ENCODE results near the gene CLDN15.
"Not testable (repeated sequence)": the region's sequence is repeated elsewhere in the genome, so short reads cannot be mapped to it uniquely, and the experiment has no call there.

DNA sequence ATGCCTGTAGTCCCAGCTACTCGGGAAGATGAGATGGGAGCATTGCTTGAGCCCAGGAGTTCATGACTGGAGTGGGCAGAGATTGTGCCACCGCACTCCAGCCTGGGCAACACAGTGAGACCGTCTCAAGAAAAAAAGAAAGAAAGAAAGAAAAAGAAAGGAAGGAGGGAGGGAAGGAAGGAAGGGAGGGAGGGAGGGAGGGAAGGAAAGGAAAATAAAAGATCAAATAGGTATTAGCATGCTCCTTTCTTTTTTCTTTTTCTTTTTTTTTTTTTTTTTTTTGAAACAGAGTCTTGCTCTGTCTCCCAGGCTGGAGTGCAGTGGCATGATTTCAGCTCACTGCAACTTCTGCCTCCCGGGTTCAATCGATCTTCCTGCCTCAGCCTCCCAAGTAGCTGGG lies 15.6 kb upstream of the CLDN15 start:
- TF ChIP-seq, protein P1, sequence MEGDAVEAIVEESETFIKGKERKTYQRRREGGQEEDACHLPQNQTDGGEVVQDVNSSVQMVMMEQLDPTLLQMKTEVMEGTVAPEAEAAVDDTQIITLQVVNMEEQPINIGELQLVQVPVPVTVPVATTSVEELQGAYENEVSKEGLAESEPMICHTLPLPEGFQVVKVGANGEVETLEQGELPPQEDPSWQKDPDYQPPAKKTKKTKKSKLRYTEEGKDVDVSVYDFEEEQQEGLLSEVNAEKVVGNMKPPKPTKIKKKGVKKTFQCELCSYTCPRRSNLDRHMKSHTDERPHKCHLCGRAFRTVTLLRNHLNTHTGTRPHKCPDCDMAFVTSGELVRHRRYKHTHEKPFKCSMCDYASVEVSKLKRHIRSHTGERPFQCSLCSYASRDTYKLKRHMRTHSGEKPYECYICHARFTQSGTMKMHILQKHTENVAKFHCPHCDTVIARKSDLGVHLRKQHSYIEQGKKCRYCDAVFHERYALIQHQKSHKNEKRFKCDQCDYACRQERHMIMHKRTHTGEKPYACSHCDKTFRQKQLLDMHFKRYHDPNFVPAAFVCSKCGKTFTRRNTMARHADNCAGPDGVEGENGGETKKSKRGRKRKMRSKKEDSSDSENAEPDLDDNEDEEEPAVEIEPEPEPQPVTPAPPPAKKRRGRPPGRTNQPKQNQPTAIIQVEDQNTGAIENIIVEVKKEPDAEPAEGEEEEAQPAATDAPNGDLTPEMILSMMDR (IDR thresholded peaks at IDR 0.05): not testable (repeated sequence)
- TF ChIP-seq POLR2A (IDR thresholded peaks at IDR 0.05): not testable (repeated sequence)

All from stomach (tissue), 4 donors.